ENCODE results near the gene FAM83F.
"Not testable (repeated sequence)": the region's sequence is repeated elsewhere in the genome, so short reads cannot be mapped to it uniquely, and the experiment has no call there.

Gene FAM83F

GRCh38 chr22:39994566-39995392, at the start of gene FAM83F:
Gene FAM83F, plus strand, starts transcription at chr22:39994954. Its CDS starts 89 bp downstream, at chr22:39995043.
- peak; percentile 92 for DNase-seq

GRCh38 chr22:39946126-39946502, 48.6 kb upstream of the FAM83F start:
- DNase-seq = no peak

GRCh38 chr22:39946503-39947219, 48.1 kb upstream of the FAM83F start:
- peak; percentile 79 for DNase-seq

DNA sequence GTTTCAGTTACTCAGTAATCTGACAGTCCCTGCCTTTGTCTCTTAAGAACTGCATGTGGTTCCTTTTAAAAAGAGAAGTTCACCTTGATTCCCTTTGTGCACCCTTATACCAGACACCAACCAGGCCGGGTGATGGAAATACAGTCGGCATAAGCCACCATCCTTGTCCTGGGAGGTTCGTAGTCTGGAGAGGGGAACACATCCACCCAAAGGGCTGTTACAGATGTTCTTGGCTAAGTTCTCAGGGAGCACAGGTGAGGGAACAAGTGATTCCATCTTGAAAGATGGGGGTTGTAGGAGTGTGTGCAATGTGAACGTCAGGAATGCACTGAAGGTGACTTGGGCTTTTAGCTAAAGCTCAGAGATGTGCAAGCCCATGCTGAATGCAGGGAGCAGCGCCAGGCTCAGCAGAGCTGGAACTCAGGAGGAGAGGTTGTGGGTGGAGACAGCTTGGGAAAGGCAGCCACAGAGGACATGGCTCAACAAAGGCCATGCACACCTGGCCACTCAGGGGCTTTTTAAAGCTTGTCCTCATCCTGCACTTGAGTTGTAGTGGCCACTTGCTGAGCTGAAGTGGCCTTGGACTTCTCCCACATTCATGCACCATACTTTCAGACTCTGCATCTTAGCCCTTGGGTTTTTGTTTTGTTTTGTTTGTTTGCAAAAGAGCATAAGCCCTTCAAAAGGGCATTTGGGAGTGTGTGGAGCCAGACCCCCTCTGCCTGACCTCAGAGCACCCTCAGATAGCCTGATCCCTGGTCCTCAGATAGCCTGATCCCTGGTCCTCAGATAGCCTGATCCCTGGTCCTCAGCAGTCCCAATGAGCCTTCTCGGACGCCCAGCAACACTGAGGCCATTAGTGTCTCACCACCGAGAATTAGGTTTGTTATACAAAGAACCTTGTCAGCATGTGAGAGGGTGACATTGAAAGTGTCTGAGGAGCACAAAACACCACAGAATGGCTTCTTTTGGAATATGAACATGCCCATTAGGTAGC, 47.2 kb upstream of the FAM83F start:
- peak; percentile 94 for DNase-seq

DNA sequence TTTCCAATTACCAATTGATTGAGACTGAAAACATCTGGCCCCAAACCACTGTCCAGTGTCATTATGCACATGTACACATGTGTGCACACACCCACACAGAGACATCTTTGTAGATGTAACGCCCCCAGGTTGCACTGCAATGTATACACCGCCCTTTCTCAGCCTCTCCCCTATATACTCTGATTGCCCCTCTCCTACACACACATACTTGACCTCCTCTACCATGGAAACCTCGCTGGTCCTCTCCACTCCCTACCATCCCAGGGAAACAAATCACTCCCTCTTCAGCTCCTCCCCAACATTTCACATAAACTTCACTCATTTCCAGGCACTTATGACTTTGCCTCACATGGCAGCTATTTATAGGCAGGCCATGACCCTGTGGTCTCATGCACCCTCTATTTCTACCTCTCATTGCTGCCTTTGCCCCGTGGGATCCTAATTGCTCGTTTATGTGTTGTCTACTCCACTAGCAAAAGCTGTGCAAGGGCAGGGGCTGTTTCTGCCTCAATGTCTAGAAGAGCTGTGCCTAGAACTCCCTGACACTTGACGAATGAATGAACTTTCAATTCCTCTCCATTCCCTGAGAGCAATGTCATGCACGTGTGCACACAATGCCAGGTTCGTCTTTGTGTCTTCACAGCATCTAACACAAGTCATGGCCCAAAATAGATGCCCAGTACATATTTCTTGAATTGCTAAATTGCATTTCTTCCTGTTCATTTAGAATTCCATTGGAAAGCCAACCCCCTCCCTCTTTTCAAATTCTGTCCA, 44.6 kb upstream of the FAM83F start:
- no peak for DNase-seq

- not testable (repeated sequence) for DNase-seq
These were observed 43.0 kb upstream of the FAM83F start for GRCh38 chr22:39951603-39952293.

GRCh38 chr22:39952347-39952746, 42.4 kb upstream of the FAM83F start:
- no peak for DNase-seq

- no peak for DNase-seq
These were observed 41.7 kb upstream of the FAM83F start for GRCh38 chr22:39953101-39953500.

- DNase-seq = no peak
These were observed 40.1 kb upstream of the FAM83F start for GRCh38 chr22:39954584-39955055.

- no peak for DNase-seq
These were observed 39.1 kb upstream of the FAM83F start for GRCh38 chr22:39955675-39956074.

GRCh38 chr22:39956932-39957664, 37.7 kb upstream of the FAM83F start:
- peak; percentile 93 for DNase-seq

DNA sequence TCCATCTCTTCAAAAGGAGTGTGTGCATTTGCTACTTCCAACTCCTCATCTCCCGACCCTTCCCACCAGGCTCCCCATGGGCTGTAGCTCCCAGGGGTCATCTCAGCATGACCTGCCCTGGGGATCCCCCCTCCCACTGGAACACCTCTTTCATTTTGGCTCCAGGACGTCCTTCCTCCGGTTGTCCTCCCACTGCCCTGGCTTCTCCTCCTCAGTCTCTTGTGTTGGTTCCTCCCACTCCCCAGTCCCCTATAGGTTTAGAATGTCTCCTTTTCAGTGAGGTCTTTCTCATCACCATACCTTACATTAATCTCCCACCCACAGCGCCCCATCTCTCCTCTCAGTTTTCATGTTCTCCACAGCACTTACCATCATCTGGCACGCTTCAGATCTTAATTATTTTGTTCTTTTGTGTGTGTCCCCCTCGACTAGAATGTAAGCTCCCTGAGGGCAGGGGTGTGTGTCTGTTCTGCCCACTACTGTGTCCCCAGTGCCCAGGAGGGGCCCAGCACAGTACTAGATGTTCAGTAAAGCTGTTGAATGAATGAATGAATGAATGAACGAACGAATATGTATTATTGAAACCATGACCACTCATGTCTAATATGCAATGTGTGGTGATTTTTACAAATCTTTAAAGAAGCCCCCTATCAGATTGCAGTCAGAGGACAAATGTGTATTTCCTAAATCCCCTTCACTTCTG, 36.6 kb upstream of the FAM83F start:
- DNase-seq = no peak

DNA sequence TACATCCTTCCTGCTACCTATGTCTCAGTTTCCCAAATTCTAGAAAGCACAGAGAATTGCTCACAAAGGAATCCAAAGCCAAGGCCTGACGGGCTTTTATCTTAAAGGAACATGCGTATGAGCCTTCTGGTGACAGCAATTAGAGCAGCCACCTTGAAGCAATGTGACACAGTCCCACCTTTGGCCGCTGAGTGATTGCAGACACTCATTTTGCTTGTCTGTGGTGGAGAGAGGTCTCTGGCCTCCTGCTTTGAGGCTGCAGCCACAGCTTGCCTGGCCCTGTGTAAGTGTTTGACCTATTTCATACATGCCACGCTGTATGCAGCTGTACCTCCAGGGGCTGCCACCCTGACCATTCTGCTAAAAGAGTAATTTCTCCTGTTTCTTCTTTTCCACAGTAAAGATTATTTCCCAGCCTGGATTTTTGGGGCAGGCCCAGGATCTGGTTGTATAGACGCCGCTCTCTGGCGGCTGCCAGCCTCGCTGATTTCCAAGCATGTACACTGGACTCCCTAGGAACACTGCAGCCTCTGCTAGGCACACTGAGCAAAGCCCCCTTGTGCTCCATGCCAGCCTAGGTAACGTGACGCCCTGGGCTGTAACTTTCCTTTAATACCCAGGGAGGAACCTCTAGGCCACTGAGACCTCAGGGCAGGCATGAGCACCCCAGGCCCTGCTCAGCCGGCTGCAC, 35.7 kb upstream of the FAM83F start:
- no peak for DNase-seq

- peak; percentile 79 for DNase-seq
These were observed 34.9 kb upstream of the FAM83F start, which contains the start of gene TMA7B for GRCh38 chr22:39959640-39960447. Gene TMA7B, plus strand, starts transcription at chr22:39960397. Its CDS starts 3,978 bp downstream, at chr22:39964375.

DNA sequence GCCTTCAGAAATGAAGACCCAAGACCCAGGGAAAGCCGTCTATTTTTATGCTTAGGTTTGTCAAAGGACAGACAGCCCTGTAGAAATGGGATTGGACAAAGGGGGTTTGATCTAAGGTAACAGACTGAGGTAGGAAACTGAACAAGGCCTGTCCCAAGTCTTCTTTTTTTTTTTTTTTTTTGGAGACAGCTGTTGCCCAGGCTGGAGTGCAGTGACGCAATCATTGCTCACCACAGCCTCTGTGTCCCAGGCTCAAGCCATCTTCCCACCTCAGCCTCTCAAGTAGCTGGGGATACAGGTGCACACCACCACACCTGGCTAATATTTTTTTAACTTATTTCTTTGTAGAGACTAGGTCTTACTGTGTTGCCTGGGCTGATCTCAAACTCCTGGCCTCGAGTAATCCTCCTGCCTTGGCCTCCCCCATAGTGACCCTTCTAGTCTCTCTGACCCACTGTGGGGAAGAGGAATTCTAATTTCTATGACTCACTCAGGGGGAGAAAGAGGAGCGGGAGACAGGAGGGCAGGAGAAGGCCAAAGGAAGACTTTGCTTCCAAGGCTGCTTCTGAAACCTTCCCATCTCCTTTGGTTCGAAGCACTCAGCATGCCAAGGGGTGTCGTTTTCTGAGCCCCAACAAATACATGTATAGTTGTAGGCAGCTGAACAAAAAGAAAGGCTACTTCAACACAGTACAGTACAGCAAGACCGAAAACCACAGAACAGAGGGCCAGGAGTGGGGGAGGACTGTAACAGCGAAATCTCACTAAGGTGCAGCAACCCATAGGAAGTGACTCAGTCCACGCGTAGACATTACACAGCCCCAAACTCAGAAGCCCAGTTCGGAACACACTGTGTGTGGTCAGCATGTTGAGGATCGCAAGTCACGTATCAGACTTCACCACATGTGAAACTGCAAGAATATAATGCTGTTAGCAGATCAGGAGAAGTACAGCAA, 33.7 kb upstream of the FAM83F start:
- no peak for DNase-seq

GRCh38 chr22:39962071-39962470, 32.7 kb upstream of the FAM83F start:
- DNase-seq = no peak

DNA sequence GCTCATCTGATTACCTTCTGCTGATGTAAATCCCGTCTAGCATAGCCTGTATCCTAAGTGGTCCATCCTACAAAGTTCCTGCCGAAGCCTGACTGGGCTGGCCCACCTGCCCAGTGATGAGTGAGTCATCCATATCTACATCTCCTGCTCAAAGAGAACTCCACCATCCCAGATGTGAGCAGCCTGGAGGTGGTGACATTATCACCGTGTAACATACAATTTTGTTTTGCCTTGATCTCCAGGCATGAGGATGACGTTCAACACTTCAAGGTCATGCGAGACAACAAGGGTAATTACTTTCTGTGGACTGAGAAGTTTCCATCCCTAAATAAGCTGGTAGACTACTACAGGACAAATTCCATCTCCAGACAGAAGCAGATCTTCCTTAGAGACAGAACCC, 29.0 kb upstream of the FAM83F start:
- peak; percentile 81 for DNase-seq
